ENCODE results near the gene DHX34. TPM values are rescaled to one million over a fixed set of nuclear protein-coding genes. Genes with fewer than 3 reads are reported as not detected.

The DHX34 gene
- total RNA-seq, 1 donor from 2014 or later = 17.7 TPM

GRCh38 chr19:47306303-47306702 is 42.8 kb upstream of the DHX34 start:
- peaks cover 1% of the 10 kb centered on the region for H3K9me3 Mint-ChIP-seq (ENCODE audit: unreplicated experiment)
- peak overlapping the region; percentile 7 for H3K27ac Mint-ChIP-seq (ENCODE audit: unreplicated experiment)
- FAIRE-seq = no peak
- Histone ChIP-seq H3K4me2 (ENCODE audit: low read length) (no peak overlapping the region), H2AFZ (ENCODE audit: low read depth, low read length) (no peak overlapping the region), H3K4me3 (ENCODE audit: insufficient read depth, low read depth, low read length) (no peak overlapping the region), H4K20me1 (ENCODE audit: insufficient read depth, low read length) (no peaks in the 10 kb centered on the region), H3K27me3 (ENCODE audit: insufficient read depth, low read length) (peaks cover 3% of the 10 kb centered on the region), H3K27ac (ENCODE audit: low read depth, low read length) (no peak overlapping the region), H3K9me3 (ENCODE audit: insufficient read depth, low read depth, low read length) (no peaks in the 10 kb centered on the region), H3K9ac (ENCODE audit: low read length) (no peak overlapping the region), H3K79me2 (ENCODE audit: insufficient read depth, low read length) (no peaks in the 10 kb centered on the region), H3K4me1 (ENCODE audit: insufficient read depth, low read length) (no peaks in the 10 kb centered on the region), H3K36me3 (ENCODE audit: insufficient read depth, low read length) (no peaks in the 10 kb centered on the region)
- DNase-seq (ENCODE audit: low read depth) = no peak
- H3K4me1 Mint-ChIP-seq (ENCODE audit: low read depth, unreplicated experiment) = no peaks in the 10 kb centered on the region
- peaks cover 19% of the 10 kb centered on the region for H3K36me3 Mint-ChIP-seq (ENCODE audit: low read depth, unreplicated experiment)
- H3K4me3 Mint-ChIP-seq (ENCODE audit: unreplicated experiment) = no peak overlapping the region
- peaks cover 7% of the 10 kb centered on the region for H3K27me3 Mint-ChIP-seq (ENCODE audit: low read depth, unreplicated experiment)
- TF ChIP-seq CTCF (IDR thresholded peaks at IDR 0.05; ENCODE audit: insufficient read depth, low read depth, low read length) (no peak), EZH2 (IDR thresholded peaks at IDR 0.05; ENCODE audit: insufficient read depth, low read length) (no peak)

- H3K27ac ChIP-seq (ENCODE audit: low read depth, low read length) = no peak overlapping the region
- H3K9me3 ChIP-seq (ENCODE audit: insufficient read depth, low read depth, low read length) = no peaks in the 10 kb centered on the region
- no peaks in the 10 kb centered on the region for H3K4me1 ChIP-seq (ENCODE audit: insufficient read depth, low read length)
- no peaks in the 10 kb centered on the region for H3K36me3 ChIP-seq (ENCODE audit: insufficient read depth, low read length)
- peaks cover 28% of the 10 kb centered on the region for H3K36me3 Mint-ChIP-seq (ENCODE audit: low read depth, unreplicated experiment)
- H3K79me2 ChIP-seq (ENCODE audit: insufficient read depth, low read length) = no peaks in the 10 kb centered on the region
- FAIRE-seq = no peak
- H4K20me1 ChIP-seq (ENCODE audit: insufficient read depth, low read length) = no peaks in the 10 kb centered on the region
- no peak for DNase-seq (ENCODE audit: low read depth)
- no peaks in the 10 kb centered on the region for H3K4me1 Mint-ChIP-seq (ENCODE audit: low read depth, unreplicated experiment)
- peaks cover 3% of the 10 kb centered on the region for H3K27me3 ChIP-seq (ENCODE audit: insufficient read depth, low read length)
- no peak overlapping the region for H3K9ac ChIP-seq (ENCODE audit: low read length)
- no peak overlapping the region for H3K4me3 ChIP-seq (ENCODE audit: insufficient read depth, low read depth, low read length)
- no peak for TF ChIP-seq EZH2 (IDR thresholded peaks at IDR 0.05; ENCODE audit: insufficient read depth, low read length)
- TF ChIP-seq CTCF (IDR thresholded peaks at IDR 0.05; ENCODE audit: insufficient read depth, low read depth, low read length) = no peak
- peaks cover 5% of the 10 kb centered on the region for H3K9me3 Mint-ChIP-seq (ENCODE audit: unreplicated experiment)
- no peak overlapping the region for H3K4me3 Mint-ChIP-seq (ENCODE audit: unreplicated experiment)
- H3K27me3 Mint-ChIP-seq (ENCODE audit: low read depth, unreplicated experiment) = peaks cover 7% of the 10 kb centered on the region
- H2AFZ ChIP-seq (ENCODE audit: low read depth, low read length) = no peak overlapping the region
- no peak overlapping the region for H3K27ac Mint-ChIP-seq (ENCODE audit: unreplicated experiment)
- H3K4me2 ChIP-seq (ENCODE audit: low read length) = no peak overlapping the region
Observed at GRCh38 chr19:47309038-47309437, 40.1 kb upstream of the DHX34 start.

GRCh38 chr19:47309608-47310007 is 39.5 kb upstream of the DHX34 start, which contains the start of gene C5AR1:
Gene C5AR1 (plus strand): TSS chr19:47309861. CDS start chr19:47309896, 35 bp downstream.
- Mint-ChIP-seq H3K4me1 (ENCODE audit: low read depth, unreplicated experiment) (no peaks in the 10 kb centered on the region), H3K27me3 (ENCODE audit: low read depth, unreplicated experiment) (peaks cover 7% of the 10 kb centered on the region), H3K27ac (ENCODE audit: unreplicated experiment) (no peak within 1 kb of the TSS), H3K9me3 (ENCODE audit: unreplicated experiment) (peaks cover 6% of the 10 kb centered on the region), H3K4me3 (ENCODE audit: unreplicated experiment) (no peak within 1 kb of the TSS), H3K36me3 (ENCODE audit: low read depth, unreplicated experiment) (peaks cover 28% of the 10 kb centered on the region)
- Histone ChIP-seq H3K27me3 (ENCODE audit: insufficient read depth, low read length) (peaks cover 3% of the 10 kb centered on the region), H3K27ac (ENCODE audit: low read depth, low read length) (no peak within 1 kb of the TSS), H3K9ac (ENCODE audit: low read length) (no peak within 1 kb of the TSS), H3K36me3 (ENCODE audit: insufficient read depth, low read length) (no peaks in the 10 kb centered on the region), H4K20me1 (ENCODE audit: insufficient read depth, low read length) (no peaks in the 10 kb centered on the region), H3K79me2 (ENCODE audit: insufficient read depth, low read length) (no peaks in the 10 kb centered on the region), H2AFZ (ENCODE audit: low read depth, low read length) (no peak within 1 kb of the TSS), H3K9me3 (ENCODE audit: insufficient read depth, low read depth, low read length) (no peaks in the 10 kb centered on the region), H3K4me2 (ENCODE audit: low read length) (no peak within 1 kb of the TSS), H3K4me1 (ENCODE audit: insufficient read depth, low read length) (no peaks in the 10 kb centered on the region), H3K4me3 (ENCODE audit: insufficient read depth, low read depth, low read length) (no peak within 1 kb of the TSS)
- FAIRE-seq (no peak), DNase-seq (ENCODE audit: low read depth) (no peak)
- no peak for TF ChIP-seq CTCF (IDR thresholded peaks at IDR 0.05; ENCODE audit: insufficient read depth, low read depth, low read length)
- TF ChIP-seq EZH2 (IDR thresholded peaks at IDR 0.05; ENCODE audit: insufficient read depth, low read length) = no peak
